Skeletal muscle satellite cell (primary cell): ENCODE measurements around the gene BRAT1.

Source experiments
- H3K27me3 ChIP-seq: 2 replicates; pipeline ENCODE4 v1.7.0; 2013; ENCODE audit warnings: low read length; ENCODE audit not compliant: control insufficient read depth, insufficient read depth
- H3K36me3 ChIP-seq: 2 replicates; pipeline ENCODE4 v1.7.0; 2013; ENCODE audit warnings: mild to moderate bottlenecking, control low read depth, low read length; ENCODE audit not compliant: insufficient read depth
- H3K4me1 ChIP-seq: 2 replicates; pipeline ENCODE4 v1.7.0; 2013; ENCODE audit warnings: low read length; ENCODE audit not compliant: control insufficient read depth, insufficient read depth
- H3K4me2 ChIP-seq: 2 replicates; pipeline ENCODE4 v1.7.0; 2013; ENCODE audit warnings: mild to moderate bottlenecking, low read length
- H3K4me3 ChIP-seq: 2 replicates; pipeline ENCODE4 v1.7.0; 2013; ENCODE audit warnings: low read length
- H3K9ac ChIP-seq: 2 replicates; pipeline ENCODE4 v1.7.0; 2013; ENCODE audit warnings: mild to moderate bottlenecking, low read depth, low read length, moderate library complexity
- H3K9me3 ChIP-seq: replicated peaks from 2 replicates; pipeline ENCODE4 v1.7.0; 2013; ENCODE audit warnings: mild to moderate bottlenecking, control low read depth, low read length

Gene BRAT1

DNA sequence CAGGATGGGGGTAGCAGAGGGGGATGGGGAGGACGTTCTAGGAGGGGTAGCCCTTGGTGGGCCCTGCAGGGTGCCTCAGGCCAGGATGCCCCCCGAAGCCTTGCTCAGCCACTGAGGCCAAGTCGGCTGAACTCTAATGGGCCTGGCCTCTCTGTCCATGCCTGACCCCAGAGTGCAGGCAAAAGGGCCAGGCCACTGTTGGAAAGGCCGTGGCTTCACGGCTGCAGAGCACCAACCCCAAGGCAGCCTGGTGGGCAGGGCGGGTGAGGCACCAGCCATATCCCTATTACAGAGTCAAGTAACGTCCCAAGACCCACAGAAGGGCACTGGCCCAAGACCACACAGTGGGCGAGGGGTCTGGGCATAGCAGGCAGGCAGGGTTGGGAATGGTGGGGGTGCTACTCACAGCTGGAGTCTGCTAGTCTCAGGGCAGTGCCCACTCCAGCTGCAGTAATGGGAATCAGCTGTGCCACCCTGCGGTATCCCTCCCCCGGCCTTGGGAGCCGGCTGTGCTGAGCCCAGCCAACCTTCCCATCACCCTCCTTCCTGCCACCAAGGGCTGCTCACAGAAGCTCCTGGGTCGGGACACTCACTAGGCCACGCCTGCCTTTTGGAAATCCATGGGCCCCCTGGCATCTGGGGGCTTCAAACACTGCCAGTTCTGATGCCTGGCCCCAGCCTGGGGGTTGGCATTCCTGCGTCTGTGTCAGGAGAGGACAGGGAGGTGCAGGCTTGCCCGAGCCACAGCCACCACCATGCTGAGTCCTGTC, 39.7 kb downstream of the BRAT1 start:
- Histone ChIP-seq H3K4me3 (no peak overlapping the region), H3K36me3 (no peaks in the 10 kb centered on the region), H3K27me3 (no peaks in the 10 kb centered on the region), H3K4me2 (peak overlapping the region; percentile 8), H3K9ac (peak overlapping the region; percentile 68), H3K9me3 (no peaks in the 10 kb centered on the region), H3K4me1 (peaks cover 59% of the 10 kb centered on the region)

DNA sequence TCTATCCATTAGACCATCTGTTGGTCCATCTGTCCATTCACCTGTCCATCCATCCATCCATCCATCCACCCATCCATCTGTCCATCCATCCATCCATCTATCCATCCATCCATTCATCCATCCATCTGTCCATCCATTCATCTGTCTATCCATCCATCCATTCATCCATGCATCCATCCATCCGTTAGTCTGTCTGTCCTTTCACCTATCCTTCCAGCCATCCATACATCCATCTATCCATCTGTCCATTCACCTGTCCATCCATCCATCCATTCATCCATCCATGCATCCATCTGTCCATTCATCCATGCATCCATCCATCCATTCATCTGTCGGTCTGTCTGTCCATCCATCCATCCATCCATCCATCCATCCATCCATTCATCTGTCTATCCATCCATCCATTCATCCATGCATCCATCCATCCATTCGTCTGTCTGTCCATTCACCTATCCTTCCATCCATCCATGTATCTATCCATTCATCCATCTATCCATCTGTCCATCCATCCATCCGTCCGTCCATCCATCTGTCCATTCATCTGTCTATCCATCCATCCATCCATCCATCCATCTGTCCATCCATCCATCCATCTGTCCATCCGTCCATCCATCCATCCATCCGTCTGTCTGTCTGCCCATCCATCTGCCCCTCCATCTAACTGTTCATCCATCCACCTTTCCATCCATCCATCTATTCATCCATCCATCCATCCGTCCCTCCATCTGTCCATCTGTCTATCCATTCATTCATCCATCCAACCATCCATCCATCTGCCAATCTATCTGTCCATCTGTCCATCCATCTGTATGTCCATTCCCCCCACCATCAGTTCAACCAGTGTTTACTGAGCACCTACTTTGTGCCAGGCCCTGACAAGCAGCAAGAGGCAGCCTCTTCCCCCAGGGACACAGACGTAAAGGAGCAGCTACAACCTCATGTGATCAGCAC, 40.6 kb downstream of the BRAT1 start:
- Histone ChIP-seq H3K36me3 (no peaks in the 10 kb centered on the region), H3K4me1 (peaks cover 58% of the 10 kb centered on the region), H3K9me3 (no peaks in the 10 kb centered on the region), H3K27me3 (no peaks in the 10 kb centered on the region), H3K4me3 (no peak overlapping the region), H3K4me2 (no peak overlapping the region), H3K9ac (no peak overlapping the region)

DNA sequence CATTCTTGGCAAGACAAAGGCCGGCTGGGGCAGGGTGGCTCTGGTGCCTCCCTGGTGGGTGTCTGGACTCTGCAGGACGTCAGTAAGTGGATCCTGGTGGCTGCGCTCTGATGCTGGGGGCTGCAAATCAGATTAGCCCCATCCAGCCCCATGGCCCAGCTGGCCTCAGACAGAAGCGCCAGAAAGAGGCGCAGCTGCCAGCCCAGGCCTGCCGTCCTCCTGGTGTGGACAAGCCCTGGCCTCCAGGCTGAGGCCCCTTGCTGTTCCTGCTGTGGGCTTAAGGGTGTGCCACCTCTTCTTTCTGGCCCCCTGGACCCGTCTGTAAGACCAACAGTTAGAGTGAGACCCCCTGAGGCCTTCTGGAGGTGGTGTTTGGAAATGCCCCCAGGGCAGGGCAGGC, 41.6 kb downstream of the BRAT1 start:
- H3K4me3 ChIP-seq: no peak overlapping the region
- peaks cover 60% of the 10 kb centered on the region for H3K4me1 ChIP-seq
- no peak overlapping the region for H3K4me2 ChIP-seq
- no peak overlapping the region for H3K9ac ChIP-seq
- H3K9me3 ChIP-seq: no peaks in the 10 kb centered on the region
- H3K36me3 ChIP-seq: no peaks in the 10 kb centered on the region
- no peaks in the 10 kb centered on the region for H3K27me3 ChIP-seq

DNA sequence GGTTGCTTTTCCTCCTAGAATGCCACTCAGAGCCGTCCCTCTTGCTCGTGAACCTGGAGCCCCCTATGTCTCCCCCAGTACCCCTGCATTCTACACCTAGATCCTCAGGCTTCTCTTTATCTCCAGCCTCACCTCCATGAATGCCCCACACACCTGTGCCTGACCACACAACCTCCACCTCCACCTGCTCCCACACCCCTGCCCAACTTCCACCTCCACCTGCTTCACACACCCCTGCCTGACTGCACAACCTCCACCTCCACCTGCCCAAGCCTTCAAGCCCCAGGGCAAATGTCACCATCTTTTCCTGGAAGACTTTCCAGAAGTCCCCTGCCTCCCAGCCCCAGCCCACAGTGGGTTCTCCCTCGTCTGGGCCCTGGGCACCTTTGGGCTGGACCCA, 42.6 kb downstream of the BRAT1 start:
- Histone ChIP-seq H3K9me3 (no peaks in the 10 kb centered on the region), H3K4me1 (peaks cover 60% of the 10 kb centered on the region), H3K4me3 (no peak overlapping the region), H3K27me3 (no peaks in the 10 kb centered on the region), H3K36me3 (no peaks in the 10 kb centered on the region), H3K4me2 (no peak overlapping the region), H3K9ac (no peak overlapping the region)

GRCh38 chr7:2512179-2512661, 43.1 kb downstream of the BRAT1 start:
- no peaks in the 10 kb centered on the region for H3K36me3 ChIP-seq
- H3K4me2 ChIP-seq: no peak overlapping the region
- no peak overlapping the region for H3K9ac ChIP-seq
- no peaks in the 10 kb centered on the region for H3K27me3 ChIP-seq
- H3K4me3 ChIP-seq: no peak overlapping the region
- no peaks in the 10 kb centered on the region for H3K9me3 ChIP-seq
- peaks cover 55% of the 10 kb centered on the region for H3K4me1 ChIP-seq

DNA sequence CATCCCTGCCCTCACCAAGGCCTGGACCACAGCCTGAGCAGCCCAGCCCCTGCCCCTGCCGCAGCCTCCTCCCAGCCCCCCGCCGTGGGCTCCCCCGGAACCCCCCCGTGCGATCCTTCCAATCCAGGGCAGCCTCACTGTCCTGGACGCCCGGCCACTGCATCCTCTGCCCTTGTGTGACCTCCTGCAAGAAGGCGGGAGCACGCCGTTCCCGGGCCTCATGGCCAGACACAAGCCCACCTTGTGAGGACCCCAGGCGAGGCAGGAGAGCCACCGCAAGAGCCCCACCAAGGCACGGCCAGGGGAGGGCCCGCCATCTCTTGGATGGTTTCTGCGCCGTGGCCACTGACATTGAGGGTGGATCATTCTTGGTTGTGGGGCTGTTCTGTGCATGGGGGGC, 43.6 kb downstream of the BRAT1 start:
- Histone ChIP-seq H3K4me2 (no peak overlapping the region), H3K4me1 (peaks cover 51% of the 10 kb centered on the region), H3K9ac (no peak overlapping the region), H3K36me3 (no peaks in the 10 kb centered on the region), H3K27me3 (no peaks in the 10 kb centered on the region), H3K4me3 (no peak overlapping the region), H3K9me3 (no peaks in the 10 kb centered on the region)

GRCh38 chr7:2510909-2511768, 44.2 kb downstream of the BRAT1 start:
- Histone ChIP-seq H3K9ac (no peak overlapping the region), H3K4me1 (peaks cover 45% of the 10 kb centered on the region), H3K36me3 (no peaks in the 10 kb centered on the region), H3K4me3 (no peak overlapping the region), H3K27me3 (no peaks in the 10 kb centered on the region), H3K4me2 (peak overlapping the region; percentile 6), H3K9me3 (no peaks in the 10 kb centered on the region)

GRCh38 chr7:2510130-2510776, 45.1 kb downstream of the BRAT1 start:
- Histone ChIP-seq H3K9me3 (no peaks in the 10 kb centered on the region), H3K4me2 (no peak overlapping the region), H3K4me3 (no peak overlapping the region), H3K36me3 (no peaks in the 10 kb centered on the region), H3K27me3 (no peaks in the 10 kb centered on the region), H3K4me1 (peaks cover 36% of the 10 kb centered on the region), H3K9ac (no peak overlapping the region)

GRCh38 chr7:2509298-2509906, 45.9 kb downstream of the BRAT1 start:
- Histone ChIP-seq H3K4me2 (peak overlapping the region; percentile 66), H3K36me3 (no peaks in the 10 kb centered on the region), H3K9ac (no peak overlapping the region), H3K27me3 (no peaks in the 10 kb centered on the region), H3K9me3 (no peaks in the 10 kb centered on the region), H3K4me3 (no peak overlapping the region), H3K4me1 (peaks cover 36% of the 10 kb centered on the region)

DNA sequence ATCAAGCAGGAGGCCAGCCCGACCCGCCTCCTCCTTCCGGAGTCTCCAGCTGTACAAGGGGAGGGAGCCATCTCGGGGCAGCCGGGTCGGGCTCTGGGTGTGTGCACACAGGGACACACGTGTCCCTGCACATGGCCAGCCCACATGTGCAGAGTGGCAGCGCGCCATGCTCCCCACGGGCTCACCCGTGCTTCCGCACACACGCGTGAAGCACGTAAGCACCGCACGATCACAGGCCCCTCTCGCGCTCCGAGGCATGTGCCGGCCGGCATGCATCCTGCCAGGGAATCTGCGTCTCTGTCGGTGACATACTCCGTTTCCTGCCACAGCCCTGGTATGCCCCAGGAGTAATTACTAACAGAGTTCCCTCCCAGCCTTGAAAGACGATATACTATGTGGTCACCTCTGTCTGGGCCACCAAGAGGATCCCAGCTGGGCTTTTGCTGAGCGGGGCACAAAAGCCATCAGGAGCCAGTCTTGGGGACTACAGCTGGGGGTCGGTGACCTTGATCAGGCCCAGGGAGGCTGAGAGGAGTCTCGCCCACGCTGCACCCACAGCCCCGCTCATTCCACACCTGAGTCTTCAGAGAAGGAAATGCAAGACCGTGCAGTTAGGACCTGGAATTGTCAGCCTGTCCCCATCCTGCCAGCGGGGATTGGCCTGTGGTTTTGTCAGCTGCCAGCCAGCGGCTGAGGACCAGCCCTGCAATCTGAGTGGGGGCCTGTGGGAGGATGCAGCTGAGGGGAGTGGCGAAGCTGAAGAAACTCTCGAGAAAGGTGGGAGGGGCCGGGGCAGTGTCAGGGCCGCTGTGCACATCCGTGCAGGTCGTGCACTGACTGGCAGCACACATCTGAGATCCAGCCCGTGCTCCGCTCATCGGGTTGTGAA, 46.8 kb downstream of the BRAT1 start:
- Histone ChIP-seq H3K27me3 (no peaks in the 10 kb centered on the region), H3K9me3 (no peaks in the 10 kb centered on the region), H3K36me3 (no peaks in the 10 kb centered on the region), H3K4me1 (peaks cover 36% of the 10 kb centered on the region), H3K9ac (no peak overlapping the region), H3K4me3 (peak overlapping the region; percentile 46), H3K4me2 (peak overlapping the region; percentile 66)
